GM18951 (cell line): Measurements from ENCODE around the gene KNOP1.

Experiments used
- POLR2A ChIP-seq: IDR thresholded peaks from 4 replicates; pipeline ENCODE4 v1.6.1; 2011; ENCODE audit warnings: mild to moderate bottlenecking; ENCODE audit not compliant: insufficient read length, insufficient read depth; ENCODE audit errors: extremely low read depth
- in situ Hi-C: fragments of 300-500 bp; cut with MboI; formaldehyde crosslinking; loops from one replicate; pipeline ENCODE4 v1.12.0; 2022; ENCODE audit warnings: low sequenced_read_pairs, mixed read lengths, inconsistent platforms; ENCODE audit not compliant: unreplicated experiment

Gene KNOP1

GRCh38 chr16:19709381-19710136 is 8.5 kb downstream of the KNOP1 start:
- no peak for TF ChIP-seq POLR2A
- in situ Hi-C loops: loop anchor here (25.0 kb wide), 1 partner anchor 178 kb away; the partner anchor contains the start of gene GPRC5B

GRCh38 chr16:19708296-19709205 is 9.5 kb downstream of the KNOP1 start:
- no peak for TF ChIP-seq POLR2A
- in situ Hi-C loops: loop anchor here (25.0 kb wide), 1 partner anchor 179 kb away; the partner anchor contains the start of gene GPRC5B

GRCh38 chr16:19707569-19708295 is 10.3 kb downstream of the KNOP1 start:
- in situ Hi-C loops: loop anchor here (25.0 kb wide), 1 partner anchor 180 kb away; the partner anchor contains the start of gene GPRC5B
- no peak for TF ChIP-seq POLR2A

- no peak for TF ChIP-seq POLR2A
- in situ Hi-C loops: loop anchor here (25.0 kb wide), 1 partner anchor 180 kb away; the partner anchor contains the start of gene GPRC5B
Measured at GRCh38 chr16:19706846-19707245, 11.2 kb downstream of the KNOP1 start.

- in situ Hi-C loops: loop anchor here (25.0 kb wide), 1 partner anchor 181 kb away; the partner anchor contains the start of gene GPRC5B
- TF ChIP-seq POLR2A: no peak
Measured at GRCh38 chr16:19705843-19706242, 12.2 kb downstream of the KNOP1 start.

GRCh38 chr16:19705146-19705501 is 12.9 kb downstream of the KNOP1 start:
- in situ Hi-C loops: loop anchor here (25.0 kb wide), 1 partner anchor 182 kb away; the partner anchor contains the start of gene GPRC5B

GRCh38 chr16:19704321-19705145 is 13.5 kb downstream of the KNOP1 start:
- in situ Hi-C loops: loop anchor here (25.0 kb wide), 1 partner anchor 183 kb away; the partner anchor contains the start of gene GPRC5B
- no peak for TF ChIP-seq POLR2A

More at GRCh38 chr16:19705146-19705501, 12.9 kb downstream of the KNOP1 start:
- TF ChIP-seq POLR2A: no peak

- TF ChIP-seq POLR2A: no peak
- in situ Hi-C loops: loop anchor here (25.0 kb wide), 1 partner anchor 184 kb away; the partner anchor contains the start of gene GPRC5B
Measured at GRCh38 chr16:19703172-19703889, 14.7 kb downstream of the KNOP1 start.

GRCh38 chr16:19701091-19701490 is 16.9 kb downstream of the KNOP1 start:
- in situ Hi-C loops: loop anchor here (25.0 kb wide), 1 partner anchor 186 kb away; the partner anchor contains the start of gene GPRC5B
- TF ChIP-seq POLR2A: no peak

GRCh38 chr16:19700319-19700781 is 17.7 kb downstream of the KNOP1 start:
- TF ChIP-seq POLR2A: no peak
- in situ Hi-C loops: loop anchor here (25.0 kb wide), 1 partner anchor 187 kb away; the partner anchor contains the start of gene GPRC5B

- TF ChIP-seq POLR2A: no peak
- in situ Hi-C loops: no loop called here
Measured at GRCh38 chr16:19699472-19699871, 18.6 kb downstream of the KNOP1 start.
